DMS153 treated with DMSO at 0.1 percent for 48 hours (cell line): ENCODE results near the gene MUS81.
A peak's percentile ranks its signal among the peaks of the same experiment; 100 is the strongest.
"Not testable (repeated sequence)": the region's sequence is repeated elsewhere in the genome, so short reads cannot be mapped to it uniquely, and the experiment has no call there.

Experiments
- DNase-seq: peaks from one replicate; lab custom pipeline; 2025; ENCODE audit not compliant: unreplicated experiment; lab: John Stamatoyannopoulos, UW

Gene MUS81

GRCh38 chr11:65860278-65861164 lies at the start of gene MUS81:
MUS81 (plus strand) TSS chr11:65860433; CDS start chr11:65860754, 321 bp downstream.
- DNase-seq: peak; percentile 87

GRCh38 chr11:65811764-65812475 lies 48.3 kb upstream of the MUS81 start:
- DNase-seq: no peak

GRCh38 chr11:65814131-65814985 lies 45.9 kb upstream of the MUS81 start:
- no peak for DNase-seq

- DNase-seq: no peak
Measured at GRCh38 chr11:65814986-65815565, 45.2 kb upstream of the MUS81 start.

- no peak for DNase-seq
Measured at GRCh38 chr11:65816696-65817095, 43.5 kb upstream of the MUS81 start.

- no peak for DNase-seq
Measured at GRCh38 chr11:65817312-65817834, 42.9 kb upstream of the MUS81 start.

GRCh38 chr11:65817835-65818680 lies 42.2 kb upstream of the MUS81 start:
- DNase-seq: peak; percentile 94

GRCh38 chr11:65821107-65821506 lies 39.1 kb upstream of the MUS81 start:
- DNase-seq: no peak

GRCh38 chr11:65822776-65823528 lies 37.3 kb upstream of the MUS81 start:
- no peak for DNase-seq

GRCh38 chr11:65826984-65827735 lies 33.1 kb upstream of the MUS81 start:
- no peak for DNase-seq

- no peak for DNase-seq
Measured at GRCh38 chr11:65829459-65829858, 30.8 kb upstream of the MUS81 start.

- DNase-seq: not testable (repeated sequence)
Measured at GRCh38 chr11:65832231-65832630, 28.0 kb upstream of the MUS81 start.

GRCh38 chr11:65833297-65834030 lies 26.8 kb upstream of the MUS81 start, which contains the start of gene SNX32:
SNX32 (plus strand) TSS chr11:65833963; CDS start chr11:65834066, 103 bp downstream.
- peak; percentile 90 for DNase-seq

GRCh38 chr11:65834202-65834601 lies 26.0 kb upstream of the MUS81 start:
- DNase-seq: no peak

GRCh38 chr11:65842144-65842543 lies 18.1 kb upstream of the MUS81 start:
- DNase-seq: no peak

GRCh38 chr11:65843811-65844210 lies 16.4 kb upstream of the MUS81 start:
- DNase-seq: no peak

GRCh38 chr11:65844231-65844872 lies 15.9 kb upstream of the MUS81 start:
- no peak for DNase-seq
